ENCODE results near the gene MYF6. TPM values are rescaled to one million over a fixed set of nuclear protein-coding genes. Genes with fewer than 3 reads are reported as not detected.

Gene MYF6
- total RNA-seq, 2 experiments from 2014 or later, result not detected

GRCh38 chr12:80692114-80692513 lies 15.3 kb upstream of the MYF6 start:
- Mint-ChIP-seq H3K4me1 (ENCODE audit: low read depth) (no peaks in the 10 kb centered on the region), H3K4me3 (no peak overlapping the region), H3K36me3 (ENCODE audit: low read depth) (no peaks in the 10 kb centered on the region), H3K27me3 (no peaks in the 10 kb centered on the region), H3K9me3 (peaks cover 4% of the 10 kb centered on the region), H3K27ac (no peak overlapping the region)
- Histone ChIP-seq H3K27me3 (ENCODE audit: control insufficient read depth in 1 of 2, insufficient read depth in 2 of 2, low read length in 2 of 2) (no peaks in the 10 kb centered on the region), H3K4me1 (ENCODE audit: insufficient read depth, low read length) (no peaks in the 10 kb centered on the region), H3K4me3 (ENCODE audit: low read length) (no peak overlapping the region), H3K36me3 (ENCODE audit: insufficient read depth, low read length) (no peaks in the 10 kb centered on the region), H3K27ac (ENCODE audit: low read depth in 1 of 2, low read length in 2 of 2) (no peak overlapping the region), H3K9me3 (ENCODE audit: control insufficient read depth in 1 of 2, insufficient read depth in 1 of 2, low read length in 2 of 2) (no peaks in the 10 kb centered on the region)
- DNase-seq (no peak), ATAC-seq (ENCODE audit: poor library complexity) (no peak)
- intact Hi-C loops (cut with DNase I, micrococcal nuclease), result no loop called here
- no peak for TF ChIP-seq CTCF (IDR thresholded peaks at IDR 0.05)
- ChIA-PET CTCF (no interaction called here), POLR2A (no interaction called here)

- POLR2A ChIA-PET, result no interaction called here
Measured at GRCh38 chr12:80697270-80697887, 10.1 kb upstream of the MYF6 start.

DNA sequence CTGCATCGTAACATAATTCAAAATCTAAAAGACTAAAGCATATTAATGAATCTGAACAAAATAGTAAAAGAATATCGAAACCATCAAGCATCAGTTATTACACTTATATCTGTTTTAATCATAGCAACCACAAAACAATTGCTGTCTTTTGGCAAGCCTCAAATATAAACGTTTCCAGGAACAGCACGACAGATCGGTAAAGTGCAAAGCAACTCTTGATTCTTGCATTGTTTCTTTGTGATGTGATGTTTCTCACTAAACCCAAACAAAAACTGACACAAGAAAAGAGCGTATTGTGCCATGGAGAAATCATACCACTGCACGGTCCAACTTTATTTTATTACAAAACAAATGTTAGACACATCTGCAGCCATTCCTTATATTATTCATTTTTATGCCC lies 9.2 kb upstream of the MYF6 start:
- Mint-ChIP-seq H3K4me1 (ENCODE audit: low read depth) (no peaks in the 10 kb centered on the region), H3K9me3 (no peaks in the 10 kb centered on the region), H3K36me3 (ENCODE audit: low read depth) (no peaks in the 10 kb centered on the region), H3K27me3 (no peaks in the 10 kb centered on the region), H3K27ac (no peak overlapping the region), H3K4me3 (no peak overlapping the region)
- Histone ChIP-seq H3K4me1 (ENCODE audit: insufficient read depth, low read length) (no peaks in the 10 kb centered on the region), H3K9me3 (ENCODE audit: control insufficient read depth in 1 of 2, insufficient read depth in 1 of 2, low read length in 2 of 2) (no peaks in the 10 kb centered on the region), H3K27me3 (ENCODE audit: control insufficient read depth in 1 of 2, insufficient read depth in 2 of 2, low read length in 2 of 2) (no peaks in the 10 kb centered on the region), H3K4me3 (ENCODE audit: low read length) (no peak overlapping the region), H3K36me3 (ENCODE audit: insufficient read depth, low read length) (no peaks in the 10 kb centered on the region), H3K27ac (ENCODE audit: low read depth in 1 of 2, low read length in 2 of 2) (no peak overlapping the region)
- CTCF ChIA-PET, result no interaction called here
- no peak for ATAC-seq (ENCODE audit: poor library complexity)
- intact Hi-C loops (cut with DNase I, micrococcal nuclease), result no loop called here
- no peak for DNase-seq
- POLR2A ChIA-PET, result no interaction called here
- no peak for TF ChIP-seq CTCF (IDR thresholded peaks at IDR 0.05)

More at GRCh38 chr12:80697270-80697887, 10.1 kb upstream of the MYF6 start:
- H3K9me3 Mint-ChIP-seq, result no peaks in the 10 kb centered on the region
- no peak for TF ChIP-seq CTCF (IDR thresholded peaks at IDR 0.05)
- Histone ChIP-seq H3K36me3 (ENCODE audit: insufficient read depth, low read length) (no peaks in the 10 kb centered on the region), H3K4me3 (ENCODE audit: low read length) (no peak overlapping the region), H3K4me1 (ENCODE audit: insufficient read depth, low read length) (no peaks in the 10 kb centered on the region), H3K27ac (ENCODE audit: low read depth in 1 of 2, low read length in 2 of 2) (no peak overlapping the region), H3K9me3 (ENCODE audit: control insufficient read depth in 1 of 2, insufficient read depth in 1 of 2, low read length in 2 of 2) (no peaks in the 10 kb centered on the region), H3K27me3 (ENCODE audit: control insufficient read depth in 1 of 2, insufficient read depth in 2 of 2, low read length in 2 of 2) (no peaks in the 10 kb centered on the region)
- CTCF ChIA-PET, result no interaction called here
- no peaks in the 10 kb centered on the region for H3K27me3 Mint-ChIP-seq
- H3K36me3 Mint-ChIP-seq (ENCODE audit: low read depth), result no peaks in the 10 kb centered on the region
- no peak overlapping the region for H3K27ac Mint-ChIP-seq
- no peak for DNase-seq
- H3K4me1 Mint-ChIP-seq (ENCODE audit: low read depth), result no peaks in the 10 kb centered on the region
- ATAC-seq (ENCODE audit: poor library complexity), result no peak
- H3K4me3 Mint-ChIP-seq, result no peak overlapping the region
- intact Hi-C loops (cut with DNase I, micrococcal nuclease), result no loop called here
